WI38 (cell line): Measurements from ENCODE around the gene FLOT2.

Experiments
- H3K4me3 ChIP-seq: 2 replicates; pipeline ENCODE4 v1.5.1; 2011; ENCODE audit warnings: low read depth, mild to moderate bottlenecking, control low read depth, low read length
- CTCF ChIP-seq: IDR thresholded peaks from 2 replicates; pipeline ENCODE4 v1.5.1; 2012; ENCODE audit warnings: low read depth, mild to moderate bottlenecking, control low read depth, low read length

The FLOT2 gene

GRCh38 chr17:28892024-28892423, 5.5 kb downstream of the FLOT2 start:
- H3K4me3 ChIP-seq = no peak overlapping the region
- no peak for TF ChIP-seq CTCF

- H3K4me3 ChIP-seq = no peak overlapping the region
- no peak for TF ChIP-seq CTCF
Measured at GRCh38 chr17:28891201-28891600, 6.3 kb downstream of the FLOT2 start.

GRCh38 chr17:28889996-28890395, 7.5 kb downstream of the FLOT2 start:
- no peak for TF ChIP-seq CTCF
- no peak overlapping the region for H3K4me3 ChIP-seq

- TF ChIP-seq CTCF = no peak
- H3K4me3 ChIP-seq = no peak overlapping the region
Measured at GRCh38 chr17:28888832-28889231, 8.7 kb downstream of the FLOT2 start.

- H3K4me3 ChIP-seq = no peak overlapping the region
- no peak for TF ChIP-seq CTCF
Measured at GRCh38 chr17:28887871-28888471, 9.6 kb downstream of the FLOT2 start.

GRCh38 chr17:28885951-28886350, 11.6 kb downstream of the FLOT2 start:
- no peak for TF ChIP-seq CTCF
- H3K4me3 ChIP-seq = no peak overlapping the region

GRCh38 chr17:28885363-28885762, 12.2 kb downstream of the FLOT2 start:
- H3K4me3 ChIP-seq = no peak overlapping the region
- no peak for TF ChIP-seq CTCF
